HG03354 (cell line): Measurements from ENCODE around the gene ANAPC5.

ENCODE experiments used
- ATAC-seq: cut with Tn5 transposase; IDR thresholded peaks from one replicate; pipeline ENCODE4 v1.9.1; 2021; ENCODE audit warnings: mild to moderate bottlenecking; ENCODE audit not compliant: unreplicated experiment, poor library complexity, severe bottlenecking

ANAPC5 gene

DNA sequence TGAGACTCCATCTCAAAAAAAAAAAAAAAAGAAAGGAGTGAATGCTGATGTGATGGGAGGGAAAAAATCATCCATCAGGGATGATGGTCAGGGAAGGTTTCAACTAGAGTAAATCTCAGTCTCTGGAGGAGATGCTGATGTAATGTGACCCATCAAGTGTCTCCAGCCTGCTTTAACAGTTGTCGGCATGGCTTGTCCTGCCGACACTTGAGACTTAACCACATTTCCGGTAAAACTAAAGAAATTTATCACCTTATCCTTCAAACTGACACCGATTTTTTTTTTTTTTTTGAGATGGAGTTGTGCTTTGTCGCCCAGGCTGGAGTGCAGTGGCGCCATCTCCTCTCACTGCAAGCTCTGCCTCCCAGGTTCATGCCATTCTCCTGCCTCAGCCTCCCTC is 21.5 kb upstream of the ANAPC5 start:
- ATAC-seq, result no peak

- ATAC-seq, result no peak
Measured at GRCh38 chr12:121371404-121371803, 19.2 kb upstream of the ANAPC5 start.

GRCh38 chr12:121366063-121366459 is 13.8 kb upstream of the ANAPC5 start:
- no peak for ATAC-seq

- ATAC-seq, result no peak
Measured at GRCh38 chr12:121365416-121366062, 13.3 kb upstream of the ANAPC5 start.

- no peak for ATAC-seq
Measured at GRCh38 chr12:121364683-121365121, 12.5 kb upstream of the ANAPC5 start.

- no peak for ATAC-seq
Measured at GRCh38 chr12:121358073-121358472, 5.9 kb upstream of the ANAPC5 start.

DNA sequence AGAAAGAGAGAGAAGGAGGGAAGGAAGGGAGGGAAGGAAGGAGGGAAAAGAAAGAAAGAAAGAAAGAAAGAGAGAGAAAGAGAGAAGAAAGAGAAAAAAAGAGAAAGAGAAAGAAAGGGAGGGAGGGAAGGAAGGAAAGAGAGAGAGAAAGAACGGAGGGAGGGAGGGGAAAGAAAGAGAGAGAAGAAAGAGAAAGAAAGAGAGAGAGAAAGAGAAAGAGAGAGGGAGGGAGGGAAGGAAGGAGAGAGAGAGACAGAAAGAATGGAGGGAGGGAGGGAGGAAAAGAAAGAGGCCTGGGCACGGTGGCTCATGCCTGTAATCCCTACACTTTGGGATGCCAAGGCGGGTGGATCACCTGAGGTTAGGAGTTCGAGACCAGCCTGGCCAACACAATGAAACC is 5.1 kb upstream of the ANAPC5 start:
- no peak for ATAC-seq

- no peak for ATAC-seq
Measured at GRCh38 chr12:121356657-121357056, 4.4 kb upstream of the ANAPC5 start.

- no peak for ATAC-seq
Measured at GRCh38 chr12:121355818-121356217, 3.6 kb upstream of the ANAPC5 start.

DNA sequence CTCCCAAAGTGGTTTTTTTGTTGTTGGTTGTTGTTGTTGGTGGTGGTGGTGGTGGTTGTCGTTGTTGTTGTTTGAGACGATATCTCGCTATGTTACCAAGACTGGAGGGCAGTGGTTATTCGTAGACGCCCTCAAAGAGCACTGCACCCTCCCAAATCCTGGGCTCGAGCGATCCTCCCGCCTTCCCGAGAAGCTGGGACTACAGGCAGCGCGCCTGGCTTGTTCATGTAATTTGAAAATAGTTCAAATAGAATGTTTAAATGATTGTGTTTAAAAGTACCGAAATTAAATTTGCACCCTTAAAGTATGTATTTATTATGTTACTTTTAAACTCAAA is 439 bp upstream of the ANAPC5 start:
- ATAC-seq, result no peak

- ATAC-seq, result no peak
Measured at GRCh38 chr12:121346747-121347146, 5.5 kb downstream of the ANAPC5 start.

DNA sequence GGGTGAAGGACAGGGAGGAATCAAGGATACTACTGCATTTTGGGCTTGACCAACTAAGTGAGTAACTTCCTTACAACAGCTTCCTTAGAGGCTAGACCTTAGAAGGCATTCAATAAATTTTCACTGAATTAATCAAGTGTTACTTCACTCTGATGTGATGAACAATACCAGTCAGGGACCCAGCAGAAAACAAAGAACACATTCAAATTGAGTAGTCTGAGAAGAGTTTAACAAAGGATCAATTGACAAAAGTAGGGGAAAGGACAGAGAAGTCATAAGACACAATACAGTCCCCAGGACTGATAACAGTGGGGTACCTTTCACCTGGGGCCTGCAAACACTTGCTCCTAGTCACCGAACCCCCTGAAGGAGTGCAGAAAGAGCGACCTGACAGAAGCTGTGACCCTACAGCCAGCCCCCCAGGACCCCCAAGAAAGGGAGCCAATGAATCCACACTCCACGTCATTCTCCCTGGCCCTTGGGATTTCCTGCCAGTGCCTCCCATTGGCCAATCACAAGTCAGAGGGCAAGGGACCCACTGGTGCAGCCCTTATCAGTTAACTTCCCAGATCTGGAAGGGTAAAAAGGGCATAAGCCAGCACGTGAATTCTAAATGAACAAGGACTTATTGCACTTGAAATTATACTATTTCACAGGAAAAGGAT is 6.9 kb downstream of the ANAPC5 start:
- ATAC-seq, result no peak

GRCh38 chr12:121344506-121344905 is 7.7 kb downstream of the ANAPC5 start:
- ATAC-seq, result no peak

DNA sequence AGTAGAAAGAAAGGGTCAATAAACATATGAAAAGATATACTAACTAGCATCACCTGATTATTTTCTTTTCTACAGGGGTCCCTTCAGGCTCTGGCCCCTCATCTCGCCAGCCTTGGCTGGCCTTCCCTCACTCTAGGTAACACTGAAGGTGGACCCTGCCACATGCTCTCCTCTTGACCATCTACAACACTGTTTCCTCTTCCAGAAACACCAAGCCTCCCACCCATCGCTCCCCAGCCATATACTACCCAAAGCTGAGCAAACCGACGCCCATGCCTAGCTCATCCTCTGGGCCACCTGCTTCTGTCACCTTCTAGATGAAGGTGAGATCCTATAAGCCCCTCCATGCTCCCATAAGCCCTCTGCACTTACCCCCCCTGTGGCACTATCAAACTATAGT is 14.8 kb downstream of the ANAPC5 start:
- no peak for ATAC-seq

GRCh38 chr12:121334513-121335343 is 17.5 kb downstream of the ANAPC5 start:
- no peak for ATAC-seq

GRCh38 chr12:121333747-121334146 is 18.5 kb downstream of the ANAPC5 start:
- ATAC-seq, result no peak

GRCh38 chr12:121331248-121331647 is 21.0 kb downstream of the ANAPC5 start:
- ATAC-seq, result no peak

DNA sequence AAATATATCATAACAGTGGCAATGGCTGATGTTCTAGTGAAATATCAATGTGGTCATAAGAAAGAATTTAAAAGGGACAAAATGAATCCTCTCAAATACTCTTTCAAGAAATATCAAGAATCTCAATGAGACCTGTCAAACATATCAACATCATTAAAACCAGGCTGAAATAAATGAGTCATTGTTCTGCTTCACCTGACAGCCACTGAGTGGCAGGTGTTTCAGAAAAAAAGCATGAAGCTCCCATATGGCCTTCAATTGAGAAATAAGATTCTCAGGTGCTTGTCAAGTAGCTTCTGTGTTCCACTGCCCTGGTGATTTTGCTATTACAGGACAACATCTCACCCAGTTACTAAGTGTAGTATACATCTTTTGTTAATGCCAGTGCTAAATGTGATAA is 21.5 kb downstream of the ANAPC5 start:
- ATAC-seq, result no peak

GRCh38 chr12:121330195-121330594 is 22.0 kb downstream of the ANAPC5 start:
- no peak for ATAC-seq

GRCh38 chr12:121328620-121329019 is 23.6 kb downstream of the ANAPC5 start:
- ATAC-seq, result no peak
